GM23248 (cell line): ENCODE data around the gene SLC10A7.

Experiments
- EZH2 ChIP-seq: fragments of 200-600 bp; sonication (generic); IDR thresholded peaks from 2 replicates; pipeline ENCODE4 v1.6.1; 2018; ENCODE audit warnings: antibody characterized with exemption, mild to moderate bottlenecking; ENCODE audit not compliant: insufficient read depth, poor library complexity, severe bottlenecking
- EZH2phosphoT487 ChIP-seq: fragments of 200-600 bp; sonication (generic); IDR thresholded peaks from 2 replicates; pipeline ENCODE4 v1.6.1; 2018; ENCODE audit warnings: antibody characterized with exemption, moderate library complexity, mild to moderate bottlenecking, low read depth; ENCODE audit not compliant: insufficient read depth

DNA sequence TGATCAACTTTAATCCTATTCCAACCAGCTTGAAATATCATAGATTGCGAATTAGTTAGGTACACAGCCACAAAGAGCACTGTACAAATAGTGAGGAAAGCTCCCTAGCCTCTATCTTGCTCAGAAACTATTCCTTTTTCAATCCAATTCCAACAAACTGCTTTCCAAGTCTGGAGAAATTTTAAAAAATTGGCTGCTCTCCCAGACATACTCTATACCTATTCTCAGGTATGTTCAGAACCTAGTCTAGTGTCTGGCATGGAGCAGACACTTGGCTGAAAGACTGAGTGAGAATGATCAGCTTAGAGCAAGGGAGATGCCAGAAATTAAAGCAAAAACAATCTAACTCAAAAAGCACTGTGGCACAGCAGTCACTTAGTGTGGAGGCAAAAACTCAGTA is 105.9 kb downstream of the SLC10A7 start:
- TF ChIP-seq EZH2phosphoT487 (no peak), EZH2 (no peak)
